T-helper 9 cell (primary cell): Measurements from ENCODE around the gene NME9.
"Not testable (repeated sequence)": the region's sequence is repeated elsewhere in the genome, so short reads cannot be mapped to it uniquely, and the experiment has no call there.

Experiments used
- DNase-seq: peaks from one replicate; pipeline ENCODE4 v3.0.0-alpha.2; 2020
- total RNA-seq, 2 donors: gene quantifications; one replicate each; lab custom pipeline; 2026; lab: John Stamatoyannopoulos, UW

NME9 gene
- 0.98 to 1.2 reads per million in 2 donors for total RNA-seq

GRCh38 chr3:138329127-138329983 lies at the start of gene NME9:
TSS of gene NME9 (minus strand) at chr3:138329851. CDS start at chr3:138329335, 516 bp downstream.
- peak; percentile 89 for DNase-seq

- no peak for DNase-seq
These were observed 49.3 kb upstream of the NME9 start for GRCh38 chr3:138378990-138379389.

- no peak for DNase-seq
These were observed 48.7 kb upstream of the NME9 start for GRCh38 chr3:138378331-138378730.

- no peak for DNase-seq
These were observed 48.2 kb upstream of the NME9 start for GRCh38 chr3:138377804-138378203.

GRCh38 chr3:138377212-138377611 lies 47.6 kb upstream of the NME9 start:
- not testable (repeated sequence) for DNase-seq

GRCh38 chr3:138376663-138377062 lies 47.0 kb upstream of the NME9 start:
- no peak for DNase-seq

GRCh38 chr3:138375447-138375846 lies 45.8 kb upstream of the NME9 start:
- no peak for DNase-seq

GRCh38 chr3:138374573-138375134 lies 45.0 kb upstream of the NME9 start:
- no peak for DNase-seq

GRCh38 chr3:138373736-138374094 lies 44.1 kb upstream of the NME9 start:
- no peak for DNase-seq

GRCh38 chr3:138373087-138373735 lies 43.6 kb upstream of the NME9 start:
- DNase-seq = no peak

GRCh38 chr3:138371070-138371965 lies 41.7 kb upstream of the NME9 start:
- DNase-seq = no peak

GRCh38 chr3:138370321-138370720 lies 40.7 kb upstream of the NME9 start:
- no peak for DNase-seq

GRCh38 chr3:138369151-138369900 lies 39.7 kb upstream of the NME9 start:
- DNase-seq = no peak

GRCh38 chr3:138367911-138368310 lies 38.3 kb upstream of the NME9 start:
- no peak for DNase-seq

GRCh38 chr3:138367326-138367850 lies 37.7 kb upstream of the NME9 start:
- DNase-seq = no peak

GRCh38 chr3:138366006-138366759 lies 36.5 kb upstream of the NME9 start:
- DNase-seq = no peak

GRCh38 chr3:138365253-138365555 lies 35.6 kb upstream of the NME9 start:
- DNase-seq = no peak

GRCh38 chr3:138364356-138365252 lies 35.0 kb upstream of the NME9 start:
- DNase-seq = no peak

GRCh38 chr3:138363322-138363721 lies 33.7 kb upstream of the NME9 start:
- DNase-seq = no peak

GRCh38 chr3:138362538-138362937 lies 32.9 kb upstream of the NME9 start:
- DNase-seq = no peak
